ENCODE results near the gene SLC29A3. TPM values are rescaled to one million over a fixed set of nuclear protein-coding genes. Genes with fewer than 3 reads are reported as not detected.

SLC29A3 gene
- total RNA-seq, 1 donor: 2.2 TPM

- DNase-seq (ENCODE audit: low read depth): no peak
- TF ChIP-seq CTCF (IDR thresholded peaks at IDR 0.05; ENCODE audit: insufficient read depth, low read depth, low read length): no peak
- H3K4me3 ChIP-seq (ENCODE audit: low read depth, low read length): no peak overlapping the region
These were observed 34.4 kb upstream of the SLC29A3 start for GRCh38 chr10:71284544-71285179.

GRCh38 chr10:71285180-71285545 lies 33.9 kb upstream of the SLC29A3 start:
- TF ChIP-seq CTCF (IDR thresholded peaks at IDR 0.05; ENCODE audit: insufficient read depth, low read depth, low read length): peak; percentile 74
- no peak overlapping the region for H3K4me3 ChIP-seq (ENCODE audit: low read depth, low read length)
- peak; percentile 37 for DNase-seq (ENCODE audit: low read depth)

GRCh38 chr10:71285986-71286385 lies 33.1 kb upstream of the SLC29A3 start:
- DNase-seq (ENCODE audit: low read depth): no peak
- no peak for TF ChIP-seq CTCF (IDR thresholded peaks at IDR 0.05; ENCODE audit: insufficient read depth, low read depth, low read length)
- H3K4me3 ChIP-seq (ENCODE audit: low read depth, low read length): no peak overlapping the region

- no peak for TF ChIP-seq CTCF (IDR thresholded peaks at IDR 0.05; ENCODE audit: insufficient read depth, low read depth, low read length)
- no peak overlapping the region for H3K4me3 ChIP-seq (ENCODE audit: low read depth, low read length)
- no peak for DNase-seq (ENCODE audit: low read depth)
These were observed 32.4 kb upstream of the SLC29A3 start for GRCh38 chr10:71286521-71287294.

GRCh38 chr10:71287456-71287855 lies 31.6 kb upstream of the SLC29A3 start:
- no peak for DNase-seq (ENCODE audit: low read depth)
- no peak overlapping the region for H3K4me3 ChIP-seq (ENCODE audit: low read depth, low read length)
- TF ChIP-seq CTCF (IDR thresholded peaks at IDR 0.05; ENCODE audit: insufficient read depth, low read depth, low read length): no peak

GRCh38 chr10:71288461-71288860 lies 30.6 kb upstream of the SLC29A3 start:
- TF ChIP-seq CTCF (IDR thresholded peaks at IDR 0.05; ENCODE audit: insufficient read depth, low read depth, low read length): no peak
- DNase-seq (ENCODE audit: low read depth): no peak
- H3K4me3 ChIP-seq (ENCODE audit: low read depth, low read length): no peak overlapping the region

Measured in fibroblast of villous mesenchyme (primary cell).